HG03045 (cell line): ENCODE results near the gene LY6G5C.

Experiments
- ATAC-seq: cut with Tn5 transposase; IDR thresholded peaks from one replicate; pipeline ENCODE4 v1.9.1; 2021; ENCODE audit warnings: mild to moderate bottlenecking, moderate library complexity; ENCODE audit not compliant: unreplicated experiment

LY6G5C gene

GRCh38 chr6:31642798-31643570 is 37.9 kb downstream of the LY6G5C start:
- no peak for ATAC-seq

- no peak for ATAC-seq
These were observed 39.5 kb downstream of the LY6G5C start for GRCh38 chr6:31641370-31641769.

GRCh38 chr6:31640612-31641011 is 40.3 kb downstream of the LY6G5C start:
- ATAC-seq, result no peak

DNA sequence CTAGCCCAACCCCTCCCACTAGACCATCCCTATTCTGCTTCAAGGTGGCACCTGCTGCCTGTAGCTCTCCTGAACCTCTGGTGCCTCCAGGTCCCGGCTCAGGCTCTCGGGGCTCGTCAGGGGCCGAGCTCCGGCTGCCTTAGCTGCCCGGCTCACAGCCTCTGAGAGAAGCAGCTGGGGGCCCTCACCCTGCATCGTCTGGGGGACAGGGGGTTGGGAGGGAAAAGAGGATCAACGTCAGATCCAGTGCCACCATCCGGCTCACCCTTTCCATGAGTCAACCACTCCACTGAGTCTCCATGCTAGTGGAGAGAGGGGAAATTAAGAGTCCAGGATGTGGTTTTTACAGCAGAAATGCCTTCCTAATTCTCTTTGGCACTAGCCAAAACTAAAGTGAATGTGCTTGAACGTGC is 41.4 kb downstream of the LY6G5C start:
- ATAC-seq, result no peak

DNA sequence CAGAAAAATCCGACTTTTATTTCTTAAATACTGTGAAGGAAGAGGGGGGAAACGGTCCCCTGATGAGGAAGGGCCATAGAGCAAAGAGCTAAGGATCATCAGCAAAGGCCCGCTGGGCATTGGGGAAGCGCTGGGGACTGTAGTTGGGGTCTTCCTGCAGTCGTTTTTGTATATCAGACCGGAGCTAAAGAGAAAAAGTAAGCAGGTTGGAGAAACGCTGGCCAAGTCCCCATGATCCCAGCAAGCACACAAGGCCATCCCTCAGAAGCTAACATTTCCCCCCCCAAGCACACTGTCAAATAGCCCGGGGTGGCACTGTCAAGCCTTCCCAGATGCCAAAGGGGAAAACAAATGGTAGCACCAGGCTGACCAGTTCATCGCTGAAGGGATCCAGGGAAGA is 41.8 kb downstream of the LY6G5C start:
- no peak for ATAC-seq

DNA sequence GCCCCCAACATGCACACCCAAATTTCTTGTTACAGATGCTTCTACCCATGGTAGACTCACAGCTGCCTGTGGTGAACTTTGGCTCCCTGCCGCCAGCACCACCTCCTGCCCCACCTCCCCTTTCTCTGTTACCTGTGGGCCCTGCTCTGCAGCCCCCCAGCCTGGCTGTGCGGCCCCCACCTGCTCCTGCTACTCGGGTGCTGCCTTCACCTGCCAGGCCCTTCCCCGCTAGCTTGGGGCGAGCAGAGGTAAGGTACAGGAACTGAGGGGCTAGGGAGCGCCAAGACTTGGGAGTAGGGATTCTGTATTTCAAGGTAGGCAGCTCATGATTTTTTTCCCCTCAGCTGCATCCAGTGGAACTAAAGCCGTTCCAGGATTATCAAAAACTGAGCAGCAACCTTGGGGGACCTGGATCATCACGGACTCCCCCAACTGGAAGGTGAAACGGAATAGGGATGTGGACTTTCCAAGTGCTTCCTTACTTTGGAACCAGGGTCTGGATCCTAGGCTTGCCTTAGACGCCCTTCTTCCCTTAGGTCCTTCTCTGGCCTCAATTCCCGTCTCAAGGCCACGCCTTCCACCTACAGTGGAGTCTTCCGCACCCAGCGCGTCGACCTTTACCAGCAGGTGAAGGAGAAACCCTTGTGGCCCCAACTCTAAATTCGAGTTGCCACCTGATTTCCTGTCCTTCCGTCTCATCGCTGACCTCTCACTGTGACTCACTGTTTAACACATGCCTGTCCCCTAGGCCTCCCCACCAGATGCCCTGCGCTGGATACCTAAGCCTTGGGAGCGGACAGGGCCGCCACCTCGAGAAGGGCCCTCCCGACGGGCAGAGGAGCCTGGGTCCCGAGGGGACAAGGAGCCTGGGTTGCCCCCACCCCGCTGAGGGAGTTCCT is 43.9 kb downstream of the LY6G5C start:
- no peak for ATAC-seq

GRCh38 chr6:31634969-31635575 is 45.8 kb downstream of the LY6G5C start:
- ATAC-seq, result no peak

- ATAC-seq, result no peak
These were observed 46.7 kb downstream of the LY6G5C start for GRCh38 chr6:31634131-31634530.

DNA sequence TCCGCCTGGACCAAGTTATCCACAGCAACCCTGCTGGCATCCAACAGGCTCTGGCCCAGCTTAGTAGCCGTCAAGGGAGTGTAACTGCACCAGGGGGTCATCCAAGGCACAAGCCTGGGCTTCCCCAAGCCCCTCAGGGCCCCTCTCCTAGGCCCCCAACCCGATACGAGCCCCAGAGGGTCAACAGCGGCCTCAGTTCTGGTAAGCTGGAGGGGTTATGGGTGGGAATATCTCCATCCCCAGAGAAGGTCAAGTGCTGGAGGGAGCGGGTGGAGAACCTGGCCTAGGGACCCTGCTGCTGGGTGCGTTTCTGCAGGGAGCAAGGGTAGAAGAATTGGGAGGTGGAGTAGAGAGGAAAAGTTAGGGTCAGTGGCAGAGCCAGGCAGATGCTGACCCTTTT is 47.4 kb downstream of the LY6G5C start:
- ATAC-seq, result no peak

DNA sequence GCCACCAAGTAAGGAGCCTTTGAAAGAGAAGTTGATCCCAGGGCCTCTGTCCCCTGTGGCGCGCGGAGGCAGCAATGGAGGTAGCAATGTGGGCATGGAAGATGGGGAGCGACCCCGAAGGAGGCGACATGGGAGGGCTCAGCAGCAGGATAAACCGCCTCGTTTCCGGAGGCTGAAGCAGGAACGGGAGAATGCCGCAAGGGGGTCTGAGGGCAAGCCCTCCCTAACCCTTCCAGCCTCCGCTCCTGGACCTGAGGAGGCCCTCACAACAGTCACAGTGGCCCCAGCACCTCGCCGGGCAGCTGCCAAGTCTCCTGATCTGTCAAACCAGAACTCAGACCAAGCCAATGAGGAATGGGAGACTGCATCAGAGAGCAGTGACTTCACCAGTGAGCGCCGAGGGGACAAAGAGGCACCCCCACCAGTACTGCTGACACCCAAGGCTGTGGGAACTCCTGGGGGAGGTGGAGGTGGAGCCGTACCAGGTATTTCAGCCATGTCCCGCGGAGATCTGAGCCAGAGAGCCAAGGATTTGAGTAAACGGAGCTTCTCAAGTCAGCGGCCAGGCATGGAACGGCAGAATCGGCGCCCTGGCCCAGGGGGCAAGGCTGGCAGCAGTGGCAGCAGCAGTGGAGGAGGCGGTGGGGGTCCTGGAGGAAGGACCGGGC is 48.5 kb downstream of the LY6G5C start:
- no peak for ATAC-seq

DNA sequence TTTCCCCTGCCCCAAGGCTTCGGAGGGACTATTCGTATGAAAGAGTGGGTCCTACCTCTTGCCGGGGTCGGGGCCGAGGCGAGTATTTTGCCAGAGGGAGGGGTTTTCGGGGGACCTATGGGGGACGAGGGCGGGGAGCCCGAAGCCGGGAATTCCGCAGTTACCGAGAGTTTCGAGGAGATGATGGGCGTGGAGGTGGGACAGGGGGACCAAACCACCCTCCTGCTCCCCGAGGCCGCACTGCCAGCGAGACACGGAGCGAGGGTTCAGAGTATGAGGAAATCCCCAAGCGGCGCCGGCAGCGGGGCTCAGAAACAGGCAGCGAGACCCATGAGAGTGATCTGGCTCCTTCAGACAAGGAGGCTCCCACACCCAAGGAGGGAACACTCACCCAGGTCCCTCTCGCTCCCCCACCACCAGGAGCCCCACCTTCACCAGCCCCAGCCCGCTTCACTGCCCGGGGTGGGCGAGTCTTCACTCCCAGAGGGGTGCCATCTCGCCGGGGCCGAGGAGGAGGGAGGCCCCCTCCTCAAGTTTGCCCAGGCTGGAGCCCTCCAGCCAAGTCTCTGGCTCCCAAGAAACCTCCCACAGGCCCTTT is 49.1 kb downstream of the LY6G5C start:
- ATAC-seq, result no peak

DNA sequence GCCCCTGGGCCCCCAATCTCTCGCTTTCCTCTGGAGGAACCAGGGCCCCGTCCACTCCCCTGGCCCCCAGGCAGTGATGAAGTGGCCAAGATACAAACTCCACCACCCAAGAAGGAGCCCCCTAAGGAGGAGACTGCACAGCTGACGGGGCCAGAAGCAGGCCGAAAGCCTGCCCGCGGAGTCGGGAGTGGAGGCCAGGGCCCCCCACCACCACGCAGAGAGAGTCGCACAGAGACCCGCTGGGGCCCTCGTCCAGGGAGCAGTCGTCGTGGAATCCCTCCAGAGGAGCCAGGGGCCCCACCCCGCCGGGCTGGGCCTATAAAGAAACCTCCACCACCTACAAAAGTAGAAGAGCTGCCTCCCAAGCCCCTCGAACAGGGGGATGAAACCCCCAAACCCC is 49.7 kb downstream of the LY6G5C start:
- no peak for ATAC-seq

DNA sequence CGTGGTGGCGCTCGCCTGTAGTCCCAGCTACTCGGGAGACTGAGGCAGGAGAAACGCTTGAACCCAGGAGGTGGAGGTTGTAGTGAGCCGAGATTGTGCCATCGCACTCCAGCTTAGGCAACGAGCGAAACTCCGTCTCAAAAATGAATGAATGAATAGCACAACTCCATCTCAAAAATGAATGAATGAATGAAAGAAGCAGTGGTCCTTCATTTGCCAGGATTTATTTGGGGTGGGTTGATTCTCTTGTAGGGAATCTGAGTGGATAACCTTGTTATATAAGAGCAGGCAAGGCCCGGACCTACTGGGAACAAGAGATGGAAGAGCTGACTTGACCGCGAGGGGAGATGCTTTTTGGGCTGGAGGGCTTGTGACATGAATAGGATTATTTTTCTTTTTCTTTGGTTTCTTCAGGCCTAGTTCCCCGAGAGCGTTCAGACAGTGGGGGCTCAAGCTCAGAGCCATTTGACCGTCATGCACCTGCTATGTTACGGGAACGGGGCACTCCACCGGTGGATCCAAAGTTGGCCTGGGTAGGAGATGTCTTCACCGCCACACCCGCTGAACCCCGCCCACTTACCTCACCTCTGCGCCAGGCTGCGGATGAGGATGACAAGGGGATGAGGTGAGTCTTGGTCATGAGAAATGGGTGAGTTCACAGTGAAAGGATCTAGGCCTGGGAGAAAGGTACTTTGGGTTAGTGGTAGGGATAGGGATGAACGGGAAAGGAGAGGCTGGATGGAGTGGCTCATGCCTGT is 50.5 kb downstream of the LY6G5C start:
- ATAC-seq, result no peak

- ATAC-seq, result no peak
These were observed 51.9 kb downstream of the LY6G5C start for GRCh38 chr6:31629014-31629413.

DNA sequence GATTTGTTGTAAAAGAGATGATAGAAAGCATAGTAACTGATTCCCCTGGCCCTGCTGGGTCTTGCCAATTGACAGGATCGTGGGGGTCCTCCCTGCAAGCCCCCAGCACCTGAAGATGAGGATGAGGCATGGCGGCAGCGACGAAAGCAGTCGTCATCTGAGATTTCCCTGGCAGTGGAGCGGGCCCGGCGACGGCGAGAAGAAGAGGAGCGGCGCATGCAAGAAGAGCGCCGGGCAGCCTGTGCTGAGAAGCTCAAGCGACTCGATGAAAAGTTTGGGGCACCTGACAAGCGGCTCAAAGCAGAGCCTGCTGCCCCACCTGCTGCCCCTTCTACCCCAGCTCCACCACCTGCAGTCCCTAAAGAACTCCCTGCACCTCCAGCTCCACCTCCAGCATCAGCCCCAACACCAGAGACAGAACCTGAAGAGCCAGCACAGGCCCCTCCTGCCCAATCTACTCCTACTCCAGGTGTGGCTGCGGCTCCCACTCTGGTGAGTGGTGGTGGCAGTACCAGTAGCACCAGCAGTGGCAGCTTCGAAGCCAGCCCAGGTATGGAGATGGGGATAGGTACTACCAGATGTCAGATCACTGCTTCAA is 53.1 kb downstream of the LY6G5C start:
- no peak for ATAC-seq

GRCh38 chr6:31626952-31627351 is 53.9 kb downstream of the LY6G5C start:
- ATAC-seq, result no peak
